HG02938 (cell line): ENCODE results near the gene SF1.

Experiments used
- ATAC-seq: cut with Tn5 transposase; IDR thresholded peaks from one replicate; pipeline ENCODE4 v1.9.1; 2021; ENCODE audit warnings: mild to moderate bottlenecking, moderate library complexity; ENCODE audit not compliant: unreplicated experiment

SF1 gene

DNA sequence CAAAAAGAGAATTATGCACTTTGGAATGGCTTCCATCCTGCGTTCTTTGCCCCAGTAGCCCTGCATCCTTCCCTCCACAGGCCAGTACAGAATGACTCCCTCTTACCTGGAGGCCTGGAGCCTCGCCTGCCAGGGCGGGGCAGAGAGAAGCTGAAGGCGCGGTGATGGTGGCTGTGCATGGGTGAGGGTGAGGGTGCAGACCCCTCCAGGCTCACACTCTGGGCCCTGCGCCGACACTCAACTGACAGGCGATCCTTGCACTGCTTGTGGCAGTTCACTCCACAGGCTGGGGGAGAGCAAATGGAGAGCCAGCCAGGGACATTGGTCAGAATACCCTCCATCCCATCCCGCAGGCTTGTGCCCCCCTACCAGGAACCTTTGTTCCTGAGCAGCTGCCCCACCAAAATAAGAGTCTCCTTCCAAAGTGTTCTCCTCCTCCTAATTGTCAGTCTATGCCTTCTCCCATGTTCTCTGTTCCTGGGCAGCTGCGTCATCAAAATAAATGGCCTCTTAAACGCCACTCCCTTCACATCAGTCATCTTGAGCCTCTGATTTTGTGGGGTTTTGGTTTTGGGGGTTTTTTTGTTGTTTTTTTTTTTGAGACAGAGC lies 49.5 kb downstream of the SF1 start:
- no peak for ATAC-seq

DNA sequence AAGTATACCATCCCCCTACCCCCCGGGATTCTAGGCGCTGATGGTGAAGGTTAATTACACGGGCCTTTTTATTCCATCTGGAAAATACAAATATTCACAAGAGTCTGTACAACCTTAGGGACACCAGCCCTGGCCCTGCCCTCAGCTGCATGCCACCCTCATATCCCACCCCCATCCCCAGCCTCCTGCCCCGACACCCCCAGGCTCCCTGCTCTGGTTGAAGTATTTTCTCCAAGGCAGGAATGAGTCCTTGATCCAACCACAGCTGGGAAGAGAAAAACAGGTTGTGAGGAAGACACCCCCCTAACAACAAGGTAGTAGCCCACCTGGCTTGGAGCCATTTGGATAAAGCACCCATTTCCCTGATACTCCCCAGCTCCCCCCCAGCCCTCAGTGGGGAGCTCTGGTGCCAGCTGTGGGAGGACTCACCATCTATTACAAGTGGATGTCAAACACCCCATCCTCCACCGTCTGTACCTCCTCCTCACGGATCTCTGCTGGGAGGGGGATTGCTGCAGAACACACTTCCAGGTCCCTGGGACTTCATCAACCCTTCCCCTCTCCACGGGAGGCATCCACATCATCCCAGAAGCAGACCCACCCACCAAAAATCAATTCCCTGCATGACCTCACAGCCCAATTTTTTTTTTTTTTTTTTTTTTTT lies 51.3 kb downstream of the SF1 start:
- ATAC-seq: no peak

DNA sequence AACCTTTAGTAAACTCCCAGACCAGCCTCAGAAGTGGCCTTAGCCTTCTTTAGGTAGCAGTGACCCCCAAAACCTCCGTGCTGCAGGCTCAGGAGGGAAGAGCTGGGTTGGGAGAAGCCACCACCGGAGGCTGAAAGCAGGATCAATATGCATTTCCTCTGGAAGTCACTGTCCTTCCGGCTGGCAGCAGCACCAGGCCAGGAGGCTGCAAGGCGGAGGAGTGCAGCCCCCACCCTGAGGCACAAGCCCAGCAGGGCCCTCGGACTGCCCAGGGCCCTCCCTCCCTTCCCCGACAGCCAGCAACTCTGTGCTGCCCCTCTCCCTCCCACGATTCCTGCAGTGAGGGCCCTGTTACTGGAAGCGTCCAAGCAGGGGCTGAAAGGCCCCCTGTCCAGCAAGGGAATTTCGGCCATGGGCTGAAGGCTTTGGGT lies 52.1 kb downstream of the SF1 start:
- no peak for ATAC-seq

DNA sequence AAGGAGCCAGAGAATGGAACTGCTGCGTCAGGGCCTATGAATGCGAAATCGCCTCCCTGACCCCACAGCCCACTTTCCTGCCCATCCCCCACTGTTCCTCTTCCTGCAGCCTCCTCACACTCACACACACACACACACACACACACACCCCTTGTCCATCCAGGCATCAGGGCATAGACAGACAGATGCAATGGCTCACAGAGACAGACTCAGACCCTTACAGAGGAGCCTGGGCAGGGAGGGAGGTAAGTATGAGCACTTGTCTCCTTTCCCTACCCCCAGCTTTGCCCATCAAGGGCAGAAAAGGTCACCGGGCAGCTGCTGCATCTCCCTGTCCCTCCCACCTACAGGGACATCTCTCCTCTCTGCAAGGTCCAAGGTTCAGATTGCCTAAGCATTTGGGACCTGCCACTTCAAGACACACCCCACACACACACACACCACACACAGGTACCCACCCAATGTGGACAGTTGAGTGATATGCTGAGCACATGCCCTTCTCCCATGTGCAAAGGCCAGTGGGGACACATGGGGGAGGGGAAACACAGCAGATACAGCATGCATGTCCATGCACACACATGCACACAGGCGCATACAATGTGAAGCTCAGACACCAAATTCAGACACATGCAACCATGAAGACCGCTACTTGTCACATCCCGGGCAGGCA lies 53.3 kb downstream of the SF1 start:
- no peak for ATAC-seq

DNA sequence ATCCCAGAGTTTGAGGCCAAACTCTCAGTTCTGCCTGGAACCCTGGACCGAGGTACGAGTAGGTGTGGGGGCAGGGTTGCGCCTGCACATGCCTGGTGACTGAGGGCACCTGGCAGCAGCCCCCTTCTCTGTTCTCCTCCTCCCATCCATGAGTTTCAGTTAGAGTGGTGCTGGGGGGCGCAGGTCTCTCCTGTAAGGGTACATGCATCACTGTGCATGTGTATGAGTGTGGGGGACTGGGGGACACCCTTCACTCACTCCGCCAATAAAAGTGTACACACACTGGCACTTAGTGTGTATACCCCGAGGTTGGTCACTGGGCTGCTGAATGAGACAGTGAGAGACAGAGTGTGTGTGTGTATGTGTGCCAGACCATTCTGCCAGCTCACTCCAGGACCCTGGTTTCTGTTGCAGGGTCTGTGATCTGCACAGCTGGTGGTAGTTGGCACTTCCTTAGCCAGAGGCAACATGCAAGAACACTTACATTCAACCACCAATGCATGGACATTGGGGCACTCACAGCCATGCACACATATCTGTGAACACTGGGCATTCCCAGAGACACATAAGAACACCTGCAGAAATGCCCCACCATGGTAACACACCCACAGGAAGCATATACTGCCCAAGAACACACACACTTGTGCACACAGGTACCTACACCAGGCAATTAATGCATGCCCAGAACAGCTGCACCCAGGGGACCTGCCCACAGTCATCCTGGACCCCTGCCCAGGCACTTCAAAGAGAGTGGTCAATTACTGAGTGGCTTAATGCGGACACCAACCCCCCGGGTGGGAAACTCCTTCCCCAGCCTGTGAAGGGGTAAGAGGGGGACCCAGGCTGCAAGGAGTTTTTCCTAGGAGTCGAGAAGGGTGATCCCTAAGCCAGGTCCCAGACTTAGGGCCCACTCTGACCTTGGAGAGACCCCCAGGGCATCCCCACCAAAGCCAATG lies 54.2 kb downstream of the SF1 start:
- ATAC-seq: no peak

DNA sequence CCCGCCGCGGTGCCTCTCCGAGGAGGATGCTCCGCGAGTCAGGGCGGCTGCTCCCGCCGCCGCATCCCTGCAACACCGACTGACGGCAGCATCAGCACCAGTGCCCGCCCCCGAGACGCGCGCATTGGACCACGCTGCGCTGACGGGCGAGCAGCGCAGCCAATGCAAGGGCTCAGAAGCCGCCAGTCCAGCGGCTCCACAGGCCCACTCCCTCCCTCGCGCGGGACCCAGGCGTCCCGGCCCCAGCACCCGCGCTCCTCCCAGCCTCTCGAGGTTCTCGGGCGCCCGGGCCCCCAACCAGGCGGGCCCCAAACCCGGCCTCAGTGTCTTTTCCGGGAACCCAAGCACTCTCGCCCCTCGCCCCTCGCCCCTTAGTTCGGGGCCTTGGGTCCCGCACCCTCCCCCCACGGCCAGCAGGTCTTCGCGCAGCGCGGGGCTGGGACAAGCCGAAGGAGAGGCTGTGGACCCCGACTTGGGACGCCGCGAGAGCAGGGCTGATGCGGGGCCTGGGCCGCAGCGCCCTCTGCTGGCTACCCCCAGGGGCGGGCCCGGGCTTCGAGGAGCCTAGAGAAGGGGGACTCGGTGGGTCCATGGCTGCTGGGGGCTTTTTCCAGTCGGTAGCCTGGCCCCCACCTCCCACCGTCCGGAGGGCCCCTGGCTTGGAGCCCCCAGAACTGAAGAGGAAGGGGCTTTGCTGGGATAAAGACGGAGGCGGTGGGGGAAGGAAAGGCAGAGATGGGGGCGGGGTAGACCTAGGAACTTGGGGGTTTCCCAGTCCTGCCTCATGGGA lies 55.0 kb downstream of the SF1 start, which contains the start of gene NRXN2:
Gene NRXN2 (minus strand): TSS at position 81 of the 790 bp plus-strand sequence. CDS start 9,498 bp downstream, outside the sequence.
- ATAC-seq: peak; percentile 62

DNA sequence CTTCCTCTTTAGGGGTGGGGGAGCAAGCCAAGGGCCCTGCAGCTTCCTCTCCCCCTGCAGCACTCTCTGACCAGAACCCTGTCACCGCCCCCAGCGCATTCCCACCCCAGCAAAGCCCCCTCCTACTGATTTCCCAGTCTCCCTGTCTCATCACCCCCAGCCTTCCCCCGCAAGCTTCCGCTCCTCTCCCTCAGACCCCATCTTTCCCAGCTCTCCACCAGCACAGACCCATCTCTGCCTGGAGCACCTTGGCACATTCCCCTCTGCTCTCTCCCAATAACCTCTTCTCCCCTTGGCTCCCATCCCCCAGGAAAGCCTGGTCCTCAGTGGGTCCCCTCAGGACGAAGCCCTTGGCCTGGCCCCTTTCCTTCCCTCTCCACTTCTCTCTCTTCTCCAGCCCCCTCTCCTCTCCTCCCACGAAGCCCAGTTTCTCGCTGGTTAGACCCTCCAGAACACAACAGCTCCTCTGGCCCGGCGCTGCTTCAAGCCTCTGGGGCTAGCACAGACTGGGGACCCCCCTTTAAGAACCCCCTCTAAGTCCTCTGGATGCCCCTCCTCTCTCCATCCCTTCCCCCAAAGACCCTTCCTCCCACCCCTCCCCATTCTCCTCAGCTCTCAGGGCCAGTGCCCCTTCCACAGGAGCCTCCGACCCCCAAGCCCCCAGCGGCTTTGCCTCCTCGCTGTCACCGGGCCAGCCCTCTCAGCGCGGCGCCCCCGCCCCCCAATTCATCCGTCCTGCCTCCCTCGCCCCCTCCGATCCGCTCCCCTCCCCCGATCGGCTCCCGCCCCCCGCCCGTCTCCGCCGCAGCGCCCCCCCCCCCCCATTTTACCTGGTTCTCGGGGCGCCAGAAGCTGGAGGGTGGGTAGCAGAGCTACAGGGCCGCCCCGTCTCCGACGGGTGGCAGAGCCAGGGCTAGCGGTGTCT lies 55.9 kb downstream of the SF1 start:
- ATAC-seq: no peak

DNA sequence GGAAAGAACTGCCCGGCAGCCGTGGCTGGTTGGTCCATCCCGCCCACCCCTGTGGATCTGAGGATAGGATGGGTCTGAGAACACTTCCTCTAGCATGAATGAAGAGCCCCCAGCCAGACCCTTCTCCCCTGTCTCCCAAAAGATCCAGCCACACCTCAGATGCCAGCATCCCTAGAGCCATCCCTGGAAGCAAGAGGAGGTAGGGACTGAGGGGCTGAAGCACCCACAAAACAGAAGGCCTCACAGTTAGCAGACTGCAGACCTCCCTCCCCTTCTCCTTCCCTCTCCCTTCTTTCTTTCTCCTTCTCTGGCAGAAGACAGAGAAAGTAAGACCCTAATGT lies 57.0 kb downstream of the SF1 start:
- no peak for ATAC-seq

DNA sequence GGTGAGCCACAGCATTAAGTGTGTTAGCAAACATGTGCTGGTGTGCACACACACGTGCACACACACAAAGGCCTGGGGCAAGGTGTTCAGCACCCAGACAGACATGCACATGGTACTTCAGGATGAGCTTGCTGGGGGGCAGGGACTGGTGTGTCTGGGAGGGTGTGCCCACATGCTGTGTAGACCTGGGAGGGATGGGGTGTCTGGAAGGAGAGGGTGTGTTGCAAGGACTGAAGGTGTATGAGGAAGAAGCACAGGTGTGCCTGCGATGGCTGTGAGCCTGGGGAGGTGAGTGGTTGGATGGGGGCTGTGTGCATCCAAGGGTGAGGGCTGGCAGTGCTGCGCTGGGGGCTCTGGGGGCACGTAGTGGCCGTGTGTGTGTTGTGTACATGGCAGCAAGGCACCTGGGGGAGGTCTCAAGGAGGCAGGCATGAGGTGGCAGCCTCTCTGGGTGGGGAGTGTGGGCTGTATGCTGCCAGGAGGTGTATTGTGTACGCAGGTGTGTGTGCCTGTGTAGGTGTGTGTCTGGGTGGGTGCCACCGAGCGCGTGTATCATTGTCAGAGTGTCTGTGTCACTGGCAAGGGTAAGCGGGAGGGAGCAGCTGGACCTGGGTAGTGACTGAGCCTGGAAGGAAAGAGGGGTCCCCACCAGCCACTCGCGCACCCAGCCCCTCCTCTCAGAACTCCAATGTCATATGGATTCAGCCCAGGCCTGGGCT lies 57.5 kb downstream of the SF1 start:
- no peak for ATAC-seq

DNA sequence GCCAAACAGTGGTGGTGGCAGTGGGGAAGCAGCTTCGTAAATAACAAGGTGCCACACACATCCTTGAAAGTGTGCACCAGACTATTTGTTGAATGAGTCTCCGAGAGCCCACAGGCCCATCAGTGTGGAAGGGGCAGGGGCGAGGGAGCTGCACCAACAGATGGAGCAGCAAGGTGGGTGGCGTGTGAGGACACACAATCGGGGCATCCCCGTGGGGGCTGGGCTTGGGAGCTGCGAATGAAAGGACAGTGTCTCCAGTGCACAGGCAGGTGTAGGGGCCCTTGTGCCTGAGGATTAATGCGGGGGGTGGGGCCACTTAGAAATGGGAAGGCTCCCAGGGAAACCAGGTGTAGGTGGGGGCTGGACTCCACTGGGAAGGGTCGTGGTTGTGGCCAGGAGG lies 58.2 kb downstream of the SF1 start:
- ATAC-seq: no peak

DNA sequence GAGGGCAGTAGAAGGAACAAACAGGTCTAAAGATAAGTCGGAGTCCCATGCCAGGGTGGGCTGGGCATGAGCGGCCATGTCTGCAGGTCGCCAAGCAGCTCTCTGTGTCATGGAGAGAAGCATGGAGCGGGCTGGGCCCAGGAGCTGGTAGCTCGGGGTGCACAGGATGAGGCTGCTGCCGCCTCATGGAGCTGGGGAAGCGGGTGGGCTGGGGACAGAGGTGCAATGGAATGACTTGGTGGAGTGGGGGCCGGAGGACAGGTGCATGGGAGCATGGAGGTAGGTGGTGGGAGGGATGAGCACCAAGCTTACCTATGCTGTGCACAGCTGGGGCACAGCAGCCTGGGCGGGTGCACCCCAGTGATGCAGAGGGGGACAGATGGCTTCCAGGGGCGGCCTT lies 58.9 kb downstream of the SF1 start:
- no peak for ATAC-seq

DNA sequence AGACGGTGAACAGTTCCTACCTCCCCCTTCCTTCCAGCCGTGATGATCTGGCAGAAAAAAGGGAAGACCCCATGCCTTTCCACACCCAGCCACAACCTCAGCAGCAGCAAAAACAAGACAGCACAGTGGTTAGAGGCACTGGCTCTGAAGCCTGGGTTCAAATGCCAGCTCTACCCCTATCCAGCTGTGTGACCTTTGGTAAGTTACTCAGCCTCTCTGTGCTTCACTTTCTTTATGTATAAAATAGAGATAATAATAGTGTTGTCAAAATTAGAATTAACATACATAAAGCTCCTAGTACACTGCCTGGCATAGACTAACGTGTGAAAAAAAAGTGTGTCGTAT lies 59.6 kb downstream of the SF1 start:
- ATAC-seq: no peak

DNA sequence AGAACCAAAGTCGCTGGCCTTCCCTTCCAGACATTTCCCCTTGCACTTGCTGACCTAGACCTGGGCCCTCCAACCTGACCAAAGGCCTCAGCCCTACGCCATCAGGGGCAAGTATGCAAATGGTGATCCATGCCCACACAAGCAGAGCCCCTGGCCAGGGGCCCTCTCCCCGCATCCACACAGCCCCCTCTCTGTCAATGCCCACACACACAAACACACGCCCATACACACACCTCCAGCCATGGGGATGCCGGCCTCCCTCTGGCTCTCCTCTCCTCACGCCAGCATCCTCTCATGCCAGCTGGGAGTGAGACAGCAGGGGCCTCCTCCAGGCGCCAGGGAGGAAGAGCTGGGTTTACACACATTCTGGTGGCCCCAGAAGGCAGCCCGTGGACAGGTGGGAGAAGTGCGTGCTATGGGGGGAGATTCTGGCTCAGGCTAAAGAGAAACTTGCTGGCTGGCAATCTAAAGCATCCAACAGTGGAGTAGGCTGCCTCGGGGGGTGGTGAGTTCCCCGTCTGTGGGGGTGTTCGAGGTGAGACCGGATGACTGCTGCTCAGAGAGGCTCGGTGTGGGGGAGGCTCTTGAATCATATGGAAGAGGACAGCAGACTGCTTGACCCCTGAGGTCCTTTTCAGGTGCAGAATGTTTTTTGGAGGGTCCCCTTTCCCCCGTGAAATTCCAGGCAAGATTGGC lies 60.1 kb downstream of the SF1 start:
- no peak for ATAC-seq

DNA sequence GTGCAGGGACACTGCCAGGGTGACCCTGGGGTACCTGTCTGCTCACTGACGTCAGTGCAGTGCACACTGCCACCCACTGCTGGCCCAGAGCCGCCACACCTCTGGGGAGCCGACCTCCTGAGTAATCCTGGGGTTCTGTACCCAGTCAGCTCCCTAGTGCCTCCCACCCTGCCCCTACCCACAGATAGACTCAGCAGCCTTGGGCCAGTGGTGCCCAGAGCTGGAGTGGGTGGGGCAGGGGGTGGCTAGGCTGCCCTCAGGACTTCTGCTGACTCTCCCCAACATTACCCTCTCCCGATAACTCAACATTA lies 61.1 kb downstream of the SF1 start:
- no peak for ATAC-seq

DNA sequence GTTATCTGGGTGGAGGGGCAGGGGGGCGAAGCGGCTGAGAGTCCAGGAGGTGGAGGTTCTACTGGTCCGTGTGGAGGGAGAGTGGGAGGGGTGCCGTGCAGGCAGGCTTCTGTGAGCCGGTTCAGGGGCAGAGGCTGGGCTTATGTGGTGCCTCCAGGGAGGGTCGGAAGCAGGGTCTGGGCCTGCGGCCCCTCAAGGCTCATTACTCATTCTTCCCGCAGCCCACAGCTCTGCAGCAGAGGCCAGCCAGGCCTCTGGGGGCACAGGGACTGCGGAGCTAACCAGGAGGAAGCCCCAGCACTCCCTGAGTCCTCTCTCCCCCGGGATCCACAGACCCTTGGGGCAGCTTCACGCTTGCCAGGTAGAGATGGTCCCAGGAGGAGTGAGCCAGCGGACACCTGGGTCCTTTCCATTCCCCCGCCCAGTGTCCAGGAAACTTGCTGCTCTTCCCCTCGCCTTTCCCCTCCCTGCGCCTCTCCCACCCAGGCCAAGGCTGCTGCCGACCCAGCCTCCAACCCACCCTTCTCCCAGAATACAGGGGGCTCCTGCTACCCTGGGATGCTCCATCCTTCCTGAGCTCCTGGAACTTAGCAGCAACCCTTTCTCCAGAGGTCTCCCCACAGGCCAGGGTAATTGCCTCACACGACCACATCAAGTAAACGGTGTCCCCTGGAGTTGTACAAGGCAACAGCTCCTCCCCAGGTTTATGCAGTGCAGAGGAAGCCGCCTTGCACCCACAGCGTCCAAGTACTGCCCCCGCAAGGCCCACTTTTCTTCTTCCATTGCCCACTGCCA lies 61.7 kb downstream of the SF1 start:
- no peak for ATAC-seq

DNA sequence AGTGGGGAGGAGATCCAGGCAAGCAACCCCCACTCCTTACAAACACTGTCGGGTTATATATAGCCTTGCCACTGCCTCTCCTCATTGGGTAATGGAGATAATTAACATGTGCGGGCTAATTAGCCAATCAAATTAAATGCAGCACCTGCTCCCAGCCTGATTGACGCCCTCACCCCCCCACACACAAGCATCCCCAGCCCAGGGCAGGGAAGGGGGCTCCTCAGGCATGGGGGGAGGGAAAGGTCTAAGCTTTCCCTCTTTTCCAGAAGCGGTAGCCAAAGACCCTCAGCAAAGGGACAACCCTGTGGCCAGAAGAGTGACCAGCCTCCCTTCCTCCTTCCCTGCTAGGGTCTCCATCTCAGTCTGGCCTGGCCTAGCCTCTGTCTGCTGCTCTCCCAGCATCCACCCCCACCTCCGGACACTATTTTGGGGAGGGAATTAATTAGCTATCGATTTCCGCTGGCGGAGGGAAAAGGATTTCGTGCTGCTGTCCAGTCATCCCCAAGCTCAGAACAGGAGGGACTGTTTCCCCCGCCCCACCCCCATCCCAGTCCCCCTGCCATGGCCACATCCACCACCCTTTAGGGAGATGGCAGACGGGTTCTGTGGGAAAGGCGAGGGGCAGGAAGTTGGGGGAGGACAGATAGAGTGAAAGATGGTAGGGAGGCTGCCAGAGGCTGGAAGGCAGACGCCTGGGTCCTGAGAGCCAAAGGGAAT lies 62.4 kb downstream of the SF1 start:
- ATAC-seq: no peak

DNA sequence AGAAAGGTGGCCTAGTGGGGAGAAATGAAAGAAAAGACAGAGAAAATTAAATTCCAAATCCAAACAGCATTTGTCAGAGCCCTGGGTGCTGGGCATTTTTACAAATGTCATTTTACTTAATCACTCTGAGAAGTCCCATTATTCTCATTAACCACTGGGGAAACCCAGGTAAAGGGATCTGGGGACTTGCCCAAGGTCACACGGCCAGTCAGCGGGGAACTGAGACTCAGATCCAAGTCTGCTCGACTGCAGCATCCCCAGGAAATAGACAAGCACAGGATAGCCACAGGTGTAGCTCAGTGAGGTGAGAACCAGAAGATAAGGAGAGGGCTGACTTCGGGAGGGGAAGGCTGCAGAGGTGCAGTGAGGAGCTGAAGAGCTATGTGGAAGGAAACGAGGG lies 63.2 kb downstream of the SF1 start:
- ATAC-seq: no peak
